NCI-H345 (cell line): ENCODE data around the gene WAC.

Source experiments
- DNase-seq: peaks from one replicate; lab custom pipeline; 2025; lab: John Stamatoyannopoulos, UW

The WAC gene

GRCh38 chr10:28666751-28667467 lies 134.0 kb downstream of the WAC start:
- no peak for DNase-seq

GRCh38 chr10:28668363-28669226 lies 135.7 kb downstream of the WAC start:
- DNase-seq: peak; percentile 72

GRCh38 chr10:28669227-28670173 lies 136.6 kb downstream of the WAC start:
- no peak for DNase-seq
